Trophoblast cell (in vitro differentiated cells and primary cell): Measurements from ENCODE around the gene CILP.

Experiments
- DNase-seq, 2 donors: peaks; one replicate each; pipeline ENCODE4 v3.0.0-alpha.2; 2016
- H2AFZ ChIP-seq: 2 replicates; pipeline ENCODE4 v1.6.1; 2013; ENCODE audit warnings: low read length, moderate library complexity, mild to moderate bottlenecking; ENCODE audit not compliant: insufficient read depth, poor library complexity
- H2AK5ac ChIP-seq: 2 replicates; pipeline ENCODE4 v1.6.1; 2013; ENCODE audit warnings: mild to moderate bottlenecking, low read length
- H2BK120ac ChIP-seq: 2 replicates; pipeline ENCODE4 v1.6.1; 2013; ENCODE audit warnings: low read length, mild to moderate bottlenecking, moderate library complexity; ENCODE audit not compliant: insufficient read depth, poor library complexity
- H2BK12ac ChIP-seq: 2 replicates; pipeline ENCODE4 v1.6.1; 2013; ENCODE audit warnings: mild to moderate bottlenecking, low read length, moderate library complexity
- H2BK5ac ChIP-seq: 2 replicates; pipeline ENCODE4 v1.6.1; 2013; ENCODE audit warnings: low read length, low read depth, moderate library complexity, mild to moderate bottlenecking; ENCODE audit not compliant: poor library complexity
- H3K14ac ChIP-seq: 2 replicates; pipeline ENCODE4 v1.6.1; 2013; ENCODE audit warnings: mild to moderate bottlenecking, low read length
- H3K18ac ChIP-seq: 2 replicates; pipeline ENCODE4 v1.6.1; 2013; ENCODE audit warnings: mild to moderate bottlenecking, low read length
- H3K23ac ChIP-seq: 2 replicates; pipeline ENCODE4 v1.6.1; 2013; ENCODE audit warnings: low read length
- H3K27ac ChIP-seq: 2 replicates; pipeline ENCODE4 v1.5.1; 2013; ENCODE audit warnings: low read depth, mild to moderate bottlenecking, inconsistent platforms, low read length, moderate library complexity
- H3K27me3 ChIP-seq: 2 replicates; pipeline ENCODE4 v1.6.1; 2013; ENCODE audit warnings: inconsistent platforms, mild to moderate bottlenecking, low read length, moderate library complexity; ENCODE audit not compliant: insufficient read depth
- H3K36me3 ChIP-seq, 2 experiments: 1 replicate in 1 of 2; 2 replicates in 1 of 2; pipeline ENCODE4 v1.6.1; 2013; ENCODE audit warnings: low read length in 2 of 2, mild to moderate bottlenecking in 2 of 2, moderate library complexity in 1 of 2; ENCODE audit not compliant: insufficient read depth in 2 of 2, control insufficient read depth in 1 of 2
- H3K4ac ChIP-seq: 2 replicates; pipeline ENCODE4 v1.6.1; 2013; ENCODE audit warnings: low read depth, mild to moderate bottlenecking, low read length, moderate library complexity
- H3K4me1 ChIP-seq, 2 experiments: 1 replicate in 1 of 2; 2 replicates in 1 of 2; pipeline ENCODE4 v1.6.1; 2013; ENCODE audit warnings: low read length in 2 of 2, mild to moderate bottlenecking in 2 of 2, moderate library complexity in 1 of 2; ENCODE audit not compliant: insufficient read depth in 2 of 2, control insufficient read depth in 1 of 2
- H3K4me2 ChIP-seq: 2 replicates; pipeline ENCODE4 v1.6.1; 2013; ENCODE audit warnings: inconsistent platforms, mild to moderate bottlenecking, low read length, moderate library complexity
- H3K4me3 ChIP-seq: 2 replicates; pipeline ENCODE4 v1.5.1; 2013; ENCODE audit warnings: mild to moderate bottlenecking, low read depth, low read length, inconsistent platforms
- H3K79me1 ChIP-seq: one replicate; pipeline ENCODE4 v1.6.1; 2013; ENCODE audit warnings: low read length
- H3K79me2 ChIP-seq: 2 replicates; pipeline ENCODE4 v1.6.1; 2013; ENCODE audit warnings: low read length, mild to moderate bottlenecking; ENCODE audit not compliant: control insufficient read depth, insufficient read depth, poor library complexity
- H3K9ac ChIP-seq: 2 replicates; pipeline ENCODE4 v1.6.1; 2013; ENCODE audit warnings: mild to moderate bottlenecking, low read length
- H3K9me3 ChIP-seq: 2 replicates; pipeline ENCODE4 v1.6.1; 2013; ENCODE audit warnings: low read depth, mild to moderate bottlenecking, control low read depth, inconsistent platforms, low read length; ENCODE audit not compliant: insufficient read depth
- H4K12ac ChIP-seq: 2 replicates; pipeline ENCODE4 v1.6.1; 2013; ENCODE audit warnings: low read depth, mild to moderate bottlenecking, low read length, moderate library complexity
- H4K8ac ChIP-seq: 2 replicates; pipeline ENCODE4 v1.6.1; 2013; ENCODE audit warnings: low read depth, mild to moderate bottlenecking, low read length, moderate library complexity
- H4K91ac ChIP-seq: one replicate; pipeline ENCODE4 v1.6.1; 2013; ENCODE audit warnings: low read depth, mild to moderate bottlenecking, low read length, moderate library complexity
- WGBS: extraction: QIAGEN DNeasy Blood & Tissue Kit; methylation state at CpG from one replicate; pipeline ENCODE4 v1.1.7; 2013; ENCODE audit warnings: missing lambda C conversion rate; ENCODE audit not compliant: insufficient read length, insufficient coverage; ENCODE audit errors: extremely low coverage; 5-methylcytosine and 5-hydroxymethylcytosine counted together

The CILP gene

DNA sequence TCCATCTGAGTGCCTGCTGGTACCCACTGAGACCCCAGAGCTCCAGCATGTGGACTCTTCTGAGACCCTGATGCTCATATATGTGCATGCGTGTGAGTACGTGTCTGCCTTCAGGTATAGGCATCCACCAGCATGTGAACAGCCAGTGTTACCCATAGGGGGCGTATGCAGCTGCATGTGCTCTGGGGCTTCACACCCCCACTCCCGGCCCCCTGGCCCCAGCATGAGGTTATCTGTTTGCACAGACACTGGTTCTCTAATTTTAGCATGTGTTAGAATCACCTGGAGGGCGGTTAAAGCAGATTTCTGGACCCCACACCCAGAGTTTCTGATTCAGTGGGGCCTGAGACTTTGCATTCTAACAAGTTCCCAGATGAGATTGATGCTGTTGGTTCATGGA is 824 bp upstream of the CILP start:
- Histone ChIP-seq H3K79me2 (no peaks in the 10 kb centered on the region), H2BK120ac (no peak overlapping the region), H3K9me3 (no peaks in the 10 kb centered on the region), H3K23ac (no peak overlapping the region), H3K4me3 (no peak overlapping the region), H3K14ac (no peak overlapping the region), H4K8ac (no peak overlapping the region), H4K91ac (no peak overlapping the region), H3K4ac (no peak overlapping the region), H3K27ac (no peak overlapping the region), H3K79me1 (no peaks in the 10 kb centered on the region), H2AK5ac (no peak overlapping the region), H3K4me1 (no peaks in the 10 kb centered on the region), H2BK5ac (no peak overlapping the region), H3K18ac (no peak overlapping the region), H3K9ac (no peak overlapping the region), H3K4me2 (no peak overlapping the region), H2AFZ (no peak overlapping the region), H3K27me3 (no peaks in the 10 kb centered on the region), H4K12ac (no peak overlapping the region), H3K36me3 (no peaks in the 10 kb centered on the region), H2BK12ac (no peak overlapping the region)
- WGBS = no CpG with 5 or more reads among the region's 5 CpGs
- peak in 1 of 2 donors; percentile 35 for DNase-seq

DNA sequence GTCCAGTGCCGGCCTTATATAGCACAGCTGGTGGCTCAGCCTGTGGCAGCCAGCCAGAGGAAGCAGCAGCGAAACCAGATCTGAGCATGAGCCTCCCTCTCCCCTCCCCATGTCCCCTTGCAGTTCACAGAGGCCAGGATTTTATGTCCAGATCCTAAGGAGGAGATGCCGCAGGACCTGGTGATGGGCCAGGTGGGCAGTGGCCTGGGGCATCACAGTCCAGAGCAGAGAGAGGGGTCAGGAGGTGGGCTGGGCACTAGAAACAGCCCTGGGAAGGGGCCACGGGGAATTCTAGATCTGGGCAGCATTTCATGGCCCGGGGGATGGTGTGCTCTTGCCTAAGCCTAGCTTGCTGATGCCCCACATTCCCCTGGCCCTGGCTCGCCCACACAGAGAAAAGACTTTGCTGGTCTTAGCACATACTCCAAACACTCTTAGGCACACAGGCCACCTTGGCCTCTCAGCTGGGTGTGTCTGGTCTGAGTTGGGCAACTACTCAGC is 259 bp upstream of the CILP start:
- Histone ChIP-seq H3K36me3 (no peaks in the 10 kb centered on the region), H3K4ac (no peak overlapping the region), H3K4me2 (no peak overlapping the region), H2BK120ac (no peak overlapping the region), H3K79me2 (no peaks in the 10 kb centered on the region), H3K9ac (no peak overlapping the region), H4K8ac (no peak overlapping the region), H3K9me3 (no peaks in the 10 kb centered on the region), H2BK12ac (no peak overlapping the region), H3K4me1 (no peaks in the 10 kb centered on the region), H3K4me3 (no peak overlapping the region), H2AK5ac (no peak overlapping the region), H3K27me3 (no peaks in the 10 kb centered on the region), H3K79me1 (no peaks in the 10 kb centered on the region), H2BK5ac (no peak overlapping the region), H3K18ac (no peak overlapping the region), H3K27ac (no peak overlapping the region), H4K91ac (no peak overlapping the region), H2AFZ (no peak overlapping the region), H4K12ac (no peak overlapping the region), H3K23ac (no peak overlapping the region), H3K14ac (no peak overlapping the region)
- DNase-seq = peak; percentile 30 to 55
- no CpG with 5 or more reads among the region's 6 CpGs for WGBS

DNA sequence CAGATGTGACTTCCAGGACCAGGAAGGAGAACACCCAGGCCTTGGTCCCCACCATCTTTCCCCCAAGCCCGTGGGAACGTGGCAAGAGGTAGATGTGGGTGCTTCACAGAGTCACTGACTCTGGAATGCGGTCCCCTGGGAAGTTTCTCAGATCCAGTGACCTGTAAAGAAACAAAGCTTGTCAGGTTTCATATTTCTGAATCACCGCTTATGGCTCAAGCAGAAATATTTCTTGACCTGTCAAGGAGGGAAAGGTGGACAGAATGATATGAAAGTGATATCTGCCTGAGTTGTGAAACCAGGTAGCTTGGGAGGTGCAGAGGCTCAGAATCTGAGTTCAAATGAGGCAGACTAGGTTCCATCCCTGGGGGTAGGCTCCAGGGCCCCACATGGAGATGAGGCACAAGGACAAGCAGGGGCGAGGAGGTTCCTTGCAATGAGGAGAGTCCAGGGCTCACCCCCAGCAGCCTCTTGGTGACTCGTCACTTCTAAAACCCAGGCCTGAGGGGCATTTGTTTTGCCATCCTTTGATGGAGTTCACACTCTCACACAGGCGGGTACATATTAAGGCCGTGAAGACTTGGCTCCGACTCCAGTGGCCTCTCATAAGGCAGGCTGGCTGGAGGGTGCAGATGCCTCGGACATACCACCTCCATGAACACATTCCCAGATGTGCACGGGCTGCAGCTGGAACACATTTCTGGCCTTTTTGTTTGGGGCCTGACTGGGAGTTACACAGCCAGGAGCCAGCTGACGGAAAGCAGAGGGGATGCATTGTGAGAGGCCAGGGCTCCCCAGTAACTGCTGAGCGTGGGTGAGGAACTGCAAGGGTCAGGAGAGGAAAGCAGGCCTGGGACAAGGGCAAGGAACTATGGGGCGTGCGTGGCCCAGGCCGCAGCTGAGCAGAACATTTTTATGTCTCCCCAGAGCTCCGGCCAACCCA is 1.3 kb downstream of the CILP start:
- no peak overlapping the region for H3K27ac ChIP-seq
- no peak overlapping the region for H3K14ac ChIP-seq
- no peaks in the 10 kb centered on the region for H3K27me3 ChIP-seq
- no peak overlapping the region for H3K9ac ChIP-seq
- no peaks in the 10 kb centered on the region for H3K9me3 ChIP-seq
- H4K12ac ChIP-seq = no peak overlapping the region
- DNase-seq = peak; percentile 52 to 62
- H2BK120ac ChIP-seq = no peak overlapping the region
- no peaks in the 10 kb centered on the region for H3K36me3 ChIP-seq
- H3K4me2 ChIP-seq = no peak overlapping the region
- no peak overlapping the region for H2AFZ ChIP-seq
- no peaks in the 10 kb centered on the region for H3K79me1 ChIP-seq
- H3K18ac ChIP-seq = no peak overlapping the region
- H3K79me2 ChIP-seq = no peaks in the 10 kb centered on the region
- no peak overlapping the region for H3K4ac ChIP-seq
- H2AK5ac ChIP-seq = no peak overlapping the region
- H4K8ac ChIP-seq = no peak overlapping the region
- no peaks in the 10 kb centered on the region for H3K4me1 ChIP-seq
- H3K4me3 ChIP-seq = no peak overlapping the region
- H2BK5ac ChIP-seq = no peak overlapping the region
- no CpG with 5 or more reads among the region's 17 CpGs for WGBS
- no peak overlapping the region for H2BK12ac ChIP-seq
- no peak overlapping the region for H3K23ac ChIP-seq
- H4K91ac ChIP-seq = no peak overlapping the region

DNA sequence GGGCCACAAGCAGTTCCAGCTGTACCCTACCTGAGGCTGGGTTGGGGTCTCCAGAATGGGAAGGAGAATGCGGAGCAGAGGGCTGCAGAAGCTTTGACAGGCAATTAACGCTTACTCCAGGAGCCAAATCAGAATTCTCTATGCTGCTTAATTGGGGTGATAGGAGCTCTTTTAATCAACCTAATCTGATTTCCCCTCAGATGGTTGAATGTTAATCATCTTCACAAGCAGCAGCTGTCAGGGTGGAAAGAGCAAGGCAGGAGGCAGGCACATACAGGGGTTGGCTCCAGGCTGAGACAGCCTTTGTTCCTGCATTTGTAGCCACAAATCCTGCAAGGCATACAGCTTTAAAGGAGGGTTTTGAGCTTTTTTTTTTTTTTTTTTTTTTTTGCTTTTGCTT is 2.6 kb downstream of the CILP start:
- no peak for DNase-seq
- Histone ChIP-seq H3K18ac (no peak overlapping the region), H2BK120ac (no peak overlapping the region), H3K4me2 (no peak overlapping the region), H4K8ac (no peak overlapping the region), H3K4ac (no peak overlapping the region), H2AFZ (no peak overlapping the region), H3K4me3 (no peak overlapping the region), H3K79me1 (no peaks in the 10 kb centered on the region), H3K9me3 (no peaks in the 10 kb centered on the region), H2BK12ac (no peak overlapping the region), H3K23ac (no peak overlapping the region), H3K36me3 (no peaks in the 10 kb centered on the region), H2BK5ac (no peak overlapping the region), H3K27me3 (no peaks in the 10 kb centered on the region), H2AK5ac (no peak overlapping the region), H3K9ac (no peak overlapping the region), H4K91ac (no peak overlapping the region), H3K4me1 (no peaks in the 10 kb centered on the region), H4K12ac (no peak overlapping the region), H3K79me2 (no peaks in the 10 kb centered on the region), H3K14ac (no peak overlapping the region), H3K27ac (no peak overlapping the region)
- WGBS = no CpG with 5 or more reads among the region's 2 CpGs
